GM19023 (cell line): ENCODE measurements around the gene ZNF569.
"Not testable (repeated sequence)": the region's sequence is repeated elsewhere in the genome, so short reads cannot be mapped to it uniquely, and the experiment has no call there.

ENCODE experiments used
- ATAC-seq: cut with Tn5 transposase; IDR thresholded peaks from one replicate; pipeline ENCODE4 v1.9.1; 2021; ENCODE audit warnings: mild to moderate bottlenecking, moderate library complexity; ENCODE audit not compliant: unreplicated experiment

ZNF569 gene

GRCh38 chr19:37403403-37403802 lies 63.8 kb downstream of the ZNF569 start:
- no peak for ATAC-seq

DNA sequence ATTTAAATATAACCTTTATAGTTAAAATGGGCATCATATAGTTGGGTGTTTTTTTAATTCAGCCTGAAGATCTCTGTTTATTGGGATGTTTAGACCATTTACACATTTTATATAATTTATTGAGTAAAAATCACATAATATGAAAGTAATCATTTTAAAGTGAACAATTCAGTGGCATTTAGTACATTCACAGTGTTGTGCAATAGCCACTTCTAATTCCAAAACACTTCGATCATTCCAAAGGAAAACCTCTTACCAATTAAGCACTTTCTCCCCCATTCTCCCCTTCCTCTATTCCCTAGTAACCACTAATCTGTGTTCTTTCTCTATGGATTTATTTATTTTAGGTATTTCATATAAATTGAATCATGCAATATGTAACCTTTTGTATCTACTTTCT lies 66.2 kb downstream of the ZNF569 start:
- no peak for ATAC-seq

DNA sequence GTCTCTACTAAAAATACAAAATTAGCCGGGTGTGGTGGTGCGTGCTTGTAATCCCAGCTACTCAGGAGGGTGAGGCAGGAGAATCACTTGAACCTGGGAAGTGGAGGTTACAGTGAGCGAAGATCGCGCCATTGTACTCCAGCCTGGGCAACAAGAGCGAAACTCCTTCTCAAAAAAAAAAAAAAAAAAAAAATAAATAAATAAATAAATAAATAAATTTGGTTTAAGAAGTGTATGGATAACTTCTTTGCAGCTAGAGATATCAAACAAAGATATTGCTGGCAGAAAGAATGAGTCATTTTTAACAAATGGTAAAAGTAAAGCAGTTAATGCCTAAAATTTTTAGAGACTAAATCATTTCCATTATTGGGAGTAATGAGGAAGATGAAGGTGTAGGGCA lies 75.8 kb downstream of the ZNF569 start:
- not testable (repeated sequence) for ATAC-seq

- no peak for ATAC-seq
Observed at GRCh38 chr19:37389234-37389633, 78.0 kb downstream of the ZNF569 start.

DNA sequence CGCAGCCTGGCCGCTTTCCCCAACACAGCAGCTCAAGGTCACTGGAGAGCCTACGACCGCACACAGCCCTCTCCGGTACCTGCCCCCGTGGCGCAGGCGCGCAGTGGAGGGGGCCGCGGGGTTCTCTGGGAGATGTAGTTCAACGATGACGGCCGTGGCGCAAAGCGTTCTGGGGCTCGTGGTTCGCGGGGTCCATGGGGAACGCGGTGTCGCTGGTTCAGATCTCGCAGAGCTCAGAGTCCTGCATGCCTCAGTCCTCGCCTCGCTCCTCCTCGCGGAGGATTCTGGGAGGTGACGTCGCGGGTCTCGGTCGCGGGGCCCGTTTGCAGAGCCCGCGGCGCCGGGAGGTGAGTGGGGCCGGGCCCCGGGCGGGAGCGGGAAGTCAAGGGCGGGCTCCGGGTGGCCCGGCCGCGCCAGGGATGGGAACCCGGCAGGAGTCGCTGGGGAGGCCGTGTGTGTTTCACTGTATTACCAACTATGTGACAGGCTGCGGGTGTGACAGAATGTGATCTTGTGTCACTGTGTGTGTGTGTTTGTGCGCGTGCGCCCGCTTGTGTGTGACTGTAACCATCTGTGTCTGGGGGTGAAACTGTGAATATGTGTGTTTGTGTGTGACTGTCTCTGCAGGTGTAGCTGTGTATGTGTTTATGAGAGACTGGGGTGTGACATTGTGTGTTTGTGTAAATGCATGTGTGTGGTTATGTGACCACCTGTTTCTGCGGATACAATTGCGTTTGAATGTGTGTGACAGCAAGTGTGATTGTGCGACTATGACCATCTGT lies 96.2 kb downstream of the ZNF569 start, which contains the start of gene ZNF527:
TSS of gene ZNF527 (plus strand) at position 220 of the 782 bp plus-strand sequence. CDS start 3,100 bp downstream, outside the sequence.
- peak; percentile 93 for ATAC-seq

GRCh38 chr19:37370386-37370879 lies 96.8 kb downstream of the ZNF569 start:
- ATAC-seq = peak; percentile 30

DNA sequence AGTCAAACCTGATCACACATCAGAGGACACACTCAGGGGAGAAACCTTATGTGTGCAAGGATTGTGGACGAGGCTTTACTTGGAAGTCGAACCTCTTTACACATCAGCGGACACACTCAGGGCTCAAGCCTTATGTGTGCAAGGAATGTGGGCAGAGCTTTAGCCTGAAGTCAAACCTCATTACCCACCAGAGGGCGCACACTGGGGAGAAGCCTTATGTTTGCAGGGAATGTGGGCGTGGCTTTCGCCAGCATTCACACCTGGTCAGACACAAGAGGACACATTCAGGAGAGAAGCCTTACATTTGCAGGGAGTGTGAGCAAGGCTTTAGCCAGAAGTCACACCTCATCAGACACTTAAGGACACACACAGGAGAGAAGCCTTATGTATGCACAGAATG lies 104.5 kb downstream of the ZNF569 start:
- ATAC-seq = no peak

DNA sequence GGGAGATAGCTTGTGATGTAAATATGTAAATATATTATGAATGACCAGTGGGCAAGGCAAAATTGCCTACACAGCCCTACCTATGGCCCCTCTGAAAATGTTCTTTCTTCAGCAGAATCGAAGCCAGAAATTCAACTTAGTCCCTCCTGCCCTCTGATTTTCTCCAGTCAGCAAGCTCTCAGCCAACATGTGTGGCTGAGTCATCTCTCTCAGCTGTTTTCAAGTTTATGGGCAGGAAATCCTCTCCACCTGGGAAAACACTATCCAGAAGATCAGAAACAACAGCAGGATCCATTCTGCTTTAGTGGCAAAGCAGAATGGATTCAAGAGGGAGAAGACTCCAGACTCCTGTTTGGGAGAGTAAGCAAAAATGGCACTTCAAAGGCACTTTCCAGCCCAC lies 105.2 kb downstream of the ZNF569 start:
- no peak for ATAC-seq
